Body of pancreas (tissue), 4 donors: ENCODE data around the gene SYT6.
"Not testable (repeated sequence)": the region's sequence is repeated elsewhere in the genome, so short reads cannot be mapped to it uniquely, and the experiment has no call there.

ENCODE experiments used
- CTCF ChIP-seq, 7 experiments: fragments of 450-650 bp in 4 of 7; fragments of 200-600 bp in 3 of 7; sonication (generic) in 3 of 7; IDR thresholded peaks; one replicate each; pipeline ENCODE4 v1.5.1; 2016 to 2019; ENCODE audit warnings: antibody characterized with exemption in 7 of 7
- POLR2A ChIP-seq, 3 donors: fragments of 450-650 bp; IDR thresholded peaks; one replicate each; pipeline ENCODE4 v1.6.1; 2016; ENCODE audit warnings: antibody characterized with exemption in 3 of 3, mild to moderate bottlenecking in 2 of 3

- not testable (repeated sequence) for TF ChIP-seq CTCF, POLR2A (IDR thresholded peaks at IDR 0.05)
These were observed 88.0 kb downstream of the SYT6 start for GRCh38 chr1:114065671-114066070.
